Ovary (tissue), 9 donors: ENCODE measurements around the gene GLB1L3. TPM values are rescaled to one million over a fixed set of nuclear protein-coding genes. Genes with fewer than 3 reads are reported as not detected.
A peak's percentile ranks its signal among the peaks of the same experiment; 100 is the strongest.

Experiments used
- DNase-seq, 5 donors: peaks; one replicate each; pipeline ENCODE4 v3.0.0-alpha.2; 2019 to 2020
- H3K27ac ChIP-seq, 2 donors: fragments of 200-600 bp; one replicate each; pipeline versions ENCODE4 v1.5.1 to v1.8.0; 2019 to 2022
- H3K27me3 ChIP-seq: fragments of 200-600 bp; one replicate; pipeline ENCODE4 v1.8.0; 2022
- H3K36me3 ChIP-seq: fragments of 200-600 bp; sonication (generic); one replicate; pipeline ENCODE4 v1.5.1; 2019
- H3K4me1 ChIP-seq: one replicate; pipeline ENCODE4 v1.8.1; 2013; ENCODE audit warnings: mild to moderate bottlenecking, moderate library complexity; ENCODE audit not compliant: insufficient read depth
- H3K4me3 ChIP-seq: fragments of 200-600 bp; sonication (generic); one replicate; pipeline ENCODE4 v1.5.1; 2017
- H3K9me3 ChIP-seq, 2 donors: fragments of 200-600 bp in 1 of 2; sonication (generic) in 1 of 2; one replicate each; pipeline versions ENCODE4 v1.5.1 to v1.8.1; 2013 to 2019; ENCODE audit warnings: mild to moderate bottlenecking in 1 of 2, moderate library complexity in 1 of 2
- EP300 ChIP-seq: sonication (generic); formaldehyde crosslinking; IDR thresholded peaks from one replicate; pipeline ENCODE4 v1.6.1; 2017; ENCODE audit warnings: antibody characterized with exemption
- POLR2A ChIP-seq: fragments of 450-650 bp; IDR thresholded peaks from one replicate; pipeline ENCODE4 v1.6.1; 2017; ENCODE audit warnings: antibody characterized with exemption, mild to moderate bottlenecking, moderate library complexity
- WGBS, 3 donors: extraction: QIAGEN DNeasy Blood & Tissue Kit in 1 of 3; methylation state at CpG; one replicate each; pipeline versions ENCODE4 v1.1.5 to v1.1.7; 2013 to 2017; 5-methylcytosine and 5-hydroxymethylcytosine counted together
- intact Hi-C, 4 donors: fragments of 100-400 bp; cut with DNase I; formaldehyde crosslinking; loops; one replicate each; pipeline versions ENCODE4 v1.11.0 to v1.15.1; 2022 to 2023
- polyA plus RNA-seq, 2 donors: library from polyadenylated mRNA; stranded (reverse); fragments of 200-250 nt in 1 of 2; fragments of 350-450 nt in 1 of 2; fragmentation: Illumina TruSeq in 1 of 2; extraction: RNeasy Lipid Tissue Mini Kit (QIAGEN cat#74804) in 1 of 2; gene quantifications; one replicate each; pipeline ENCODE4 v1.2.3, GENCODE V29; 2013 to 2014
- total RNA-seq, 7 donors: library from RNA; depleted of rRNA in 2 of 7; stranded (reverse); fragments of >200 nt in 2 of 7; fragmentation: NEBNext Ultra II Directional in 3 of 7; extraction: Animal tissue kit (Norgen Biotek cat#: 25700) in 3 of 7; gene quantifications; one replicate each; pipeline versions ENCODE4 v1.1.0 to v1.2.4, GENCODE V29; 2016 to 2023
- TF ChIP-seq, protein P1 (sequence below), 3 donors: fragments of 450-650 bp in 2 of 3; fragments of 200-600 bp in 1 of 3; IDR thresholded peaks; one replicate each; pipeline versions ENCODE4 v1.5.1 to v1.8.0; 2016 to 2022; ENCODE audit warnings: antibody characterized with exemption in 3 of 3, mild to moderate bottlenecking in 1 of 3
- donor health status: DM: no; HTN: no; CAD: no; lungs with moderate emphysema.
- donor health status: DM: no; HTN: no; CAD: no.
- donor health status: Bipolar disorder and iron deficiency.
- donor health status: DM: yes; HTN: yes; CAD: no.
- donor health status: DM: no; HTN: no; CAD: no.
- donor health status: DM: yes; HTN: yes; CAD: no.

The GLB1L3 gene
- total and polyA plus RNA-seq, 9 donors = 0.07 to 0.20 (median 0.12) TPM; not detected in 4

DNA sequence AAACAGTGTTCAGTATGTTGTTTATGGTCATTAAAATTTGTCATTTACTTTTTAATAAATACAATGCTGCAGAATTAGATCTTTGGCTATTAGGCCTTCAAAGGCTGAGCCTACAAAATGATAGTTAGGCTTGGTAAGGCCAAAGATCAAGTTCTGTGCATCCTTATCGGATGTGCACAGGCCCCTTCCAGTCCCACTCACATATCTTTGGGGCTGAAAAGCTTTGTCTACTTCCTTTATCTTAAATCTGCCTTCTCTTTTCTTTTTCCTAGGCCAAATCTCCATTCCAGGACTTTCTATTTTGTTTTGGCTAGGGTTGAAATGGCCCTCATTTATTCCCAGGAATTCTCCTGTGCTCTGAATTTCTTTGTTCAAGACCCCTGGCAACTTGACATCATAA is 52.3 kb downstream of the GLB1L3 start:
- intact Hi-C loops = no loop called here

DNA sequence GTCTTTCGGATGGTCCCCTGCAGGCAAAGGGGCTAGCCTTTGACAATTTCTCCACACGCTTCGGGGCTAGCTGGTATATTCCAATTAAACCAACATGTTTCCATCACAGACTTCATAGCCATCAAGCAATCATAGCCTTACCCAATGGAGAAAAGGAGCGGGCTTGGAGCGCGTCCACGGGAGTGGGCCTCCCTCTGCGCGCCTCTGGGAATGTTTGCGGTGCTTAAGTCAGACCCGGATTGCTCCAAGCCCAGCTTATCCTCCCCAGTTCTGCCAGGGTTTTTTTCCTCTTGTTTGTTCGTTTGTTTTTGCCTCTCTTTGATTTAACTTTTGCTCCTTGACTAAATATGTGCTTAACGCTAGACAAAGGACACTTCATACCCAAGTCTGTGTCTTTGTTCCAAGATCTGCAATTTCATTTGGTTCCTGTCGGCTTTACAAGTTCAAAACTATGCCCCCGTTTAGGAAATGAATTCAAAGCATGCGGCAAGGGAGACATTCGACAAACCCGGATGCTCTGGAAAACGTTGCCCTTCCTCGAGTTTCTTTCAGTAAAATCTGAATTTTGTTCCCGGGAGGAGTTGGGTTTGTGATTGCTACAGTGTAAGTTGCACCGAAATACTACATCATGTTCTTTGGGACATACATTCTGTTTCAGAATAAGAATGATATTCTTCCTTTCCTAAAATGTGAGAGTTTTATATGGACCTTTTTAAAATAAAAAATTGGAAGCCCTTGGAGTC is 54.6 kb downstream of the GLB1L3 start:
- Histone ChIP-seq H3K27ac (no peak overlapping the region), H3K27me3 (no peaks in the 10 kb centered on the region), H3K36me3 (no peaks in the 10 kb centered on the region), H3K4me1 (peaks cover 8% of the 10 kb centered on the region), H3K9me3 (no peaks in the 10 kb centered on the region), H3K4me3 (peak overlapping the region; percentile 64)
- DNase-seq = no peak
- intact Hi-C loops = loop anchor here in 1 of 4 donors (5.0 kb wide), 1 partner anchor 108 kb away; the partner anchor contains the start of genes NCAPD3 and VPS26B
- 27 to 32% (median 29%) methylated on average over 22 of the region's 22 CpGs for WGBS, 3 donors
- TF ChIP-seq POLR2A (no peak), EP300 (no peak)
- TF ChIP-seq, protein P1, sequence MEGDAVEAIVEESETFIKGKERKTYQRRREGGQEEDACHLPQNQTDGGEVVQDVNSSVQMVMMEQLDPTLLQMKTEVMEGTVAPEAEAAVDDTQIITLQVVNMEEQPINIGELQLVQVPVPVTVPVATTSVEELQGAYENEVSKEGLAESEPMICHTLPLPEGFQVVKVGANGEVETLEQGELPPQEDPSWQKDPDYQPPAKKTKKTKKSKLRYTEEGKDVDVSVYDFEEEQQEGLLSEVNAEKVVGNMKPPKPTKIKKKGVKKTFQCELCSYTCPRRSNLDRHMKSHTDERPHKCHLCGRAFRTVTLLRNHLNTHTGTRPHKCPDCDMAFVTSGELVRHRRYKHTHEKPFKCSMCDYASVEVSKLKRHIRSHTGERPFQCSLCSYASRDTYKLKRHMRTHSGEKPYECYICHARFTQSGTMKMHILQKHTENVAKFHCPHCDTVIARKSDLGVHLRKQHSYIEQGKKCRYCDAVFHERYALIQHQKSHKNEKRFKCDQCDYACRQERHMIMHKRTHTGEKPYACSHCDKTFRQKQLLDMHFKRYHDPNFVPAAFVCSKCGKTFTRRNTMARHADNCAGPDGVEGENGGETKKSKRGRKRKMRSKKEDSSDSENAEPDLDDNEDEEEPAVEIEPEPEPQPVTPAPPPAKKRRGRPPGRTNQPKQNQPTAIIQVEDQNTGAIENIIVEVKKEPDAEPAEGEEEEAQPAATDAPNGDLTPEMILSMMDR (IDR thresholded peaks at IDR 0.05) = no peak

More for the DNA sequence above, 52.3 kb downstream of the GLB1L3 start:
- 85 to 89% (median 85%) methylated on average over 1 of the region's 1 CpG for whole genome bisulfite sequencing, 3 donors
- H3K36me3 ChIP-seq = no peaks in the 10 kb centered on the region
- H3K4me3 ChIP-seq = no peak overlapping the region
- H3K9me3 ChIP-seq = no peaks in the 10 kb centered on the region
- no peak overlapping the region for H3K27ac ChIP-seq
- no peaks in the 10 kb centered on the region for H3K27me3 ChIP-seq
- peaks cover 8% of the 10 kb centered on the region for H3K4me1 ChIP-seq
- no peak for DNase-seq
- TF ChIP-seq, protein P1 (IDR thresholded peaks at IDR 0.05) = no peak
- TF ChIP-seq POLR2A = no peak

DNA sequence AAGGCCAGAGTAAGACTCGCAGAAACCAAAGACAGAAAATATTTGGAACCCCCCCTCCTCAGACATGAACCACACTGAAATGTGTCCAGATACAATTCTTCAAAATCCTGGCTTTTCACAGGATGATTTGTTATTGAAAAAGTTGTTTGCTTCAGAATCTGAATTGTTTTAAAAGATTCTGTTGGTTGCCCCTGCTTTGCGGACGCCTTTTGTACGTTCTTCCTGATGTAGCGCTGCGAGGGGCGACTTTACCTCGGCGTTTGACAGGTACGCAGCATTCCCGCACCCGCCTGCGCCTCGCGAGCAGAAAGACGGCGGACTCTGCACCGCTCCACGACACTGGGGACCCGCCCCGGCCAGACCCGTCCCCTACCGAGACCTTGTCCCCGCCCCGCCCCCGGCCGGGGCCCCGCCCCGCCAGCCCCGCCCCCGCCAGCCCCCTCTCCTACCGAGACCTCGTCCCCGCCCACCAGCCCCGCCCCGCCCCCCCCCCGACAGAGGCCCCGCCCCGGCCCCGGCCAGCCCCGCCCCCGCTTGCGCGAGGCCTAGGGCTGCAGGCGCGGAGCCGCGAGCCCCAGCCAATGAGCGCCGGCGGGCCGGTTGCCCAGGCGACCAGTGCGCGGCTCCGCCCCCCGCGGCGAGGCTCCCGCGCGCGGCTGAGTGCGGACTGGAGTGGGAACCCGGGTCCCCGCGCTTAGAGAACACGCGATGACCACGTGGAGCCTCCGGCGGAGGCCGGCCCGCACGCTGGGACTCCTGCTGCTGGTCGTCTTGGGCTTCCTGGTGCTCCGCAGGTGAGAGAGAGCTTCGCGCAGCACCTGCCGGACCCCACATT is 55.4 kb downstream of the GLB1L3 start, which contains the start of gene GLB1L2:
GLB1L2 (plus strand) TSS at position 635 of the 835 bp plus-strand sequence; CDS start at position 709, 74 bp downstream.
- Histone ChIP-seq H3K27ac (peak within 1 kb of the TSS in 1 of 2 donors; percentile 8), H3K4me3 (peak within 1 kb of the TSS; percentile 64), H3K4me1 (peaks cover 8% of the 10 kb centered on the region), H3K36me3 (no peaks in the 10 kb centered on the region), H3K27me3 (no peaks in the 10 kb centered on the region), H3K9me3 (no peaks in the 10 kb centered on the region)
- 0 to 2% (median 1%) methylated on average over 24 to 80 of the region's 80 CpGs for whole genome bisulfite sequencing, 3 donors
- peak; percentile 73 to 89 (median 85) for DNase-seq
- intact Hi-C loops = loop anchor here in 1 of 4 donors (5.0 kb wide), 1 partner anchor 109 kb away; the partner anchor contains the start of genes NCAPD3 and VPS26B
- TF ChIP-seq, protein P1 (IDR thresholded peaks at IDR 0.05) = no peak
- TF ChIP-seq POLR2A (no peak), EP300 (no peak)

DNA sequence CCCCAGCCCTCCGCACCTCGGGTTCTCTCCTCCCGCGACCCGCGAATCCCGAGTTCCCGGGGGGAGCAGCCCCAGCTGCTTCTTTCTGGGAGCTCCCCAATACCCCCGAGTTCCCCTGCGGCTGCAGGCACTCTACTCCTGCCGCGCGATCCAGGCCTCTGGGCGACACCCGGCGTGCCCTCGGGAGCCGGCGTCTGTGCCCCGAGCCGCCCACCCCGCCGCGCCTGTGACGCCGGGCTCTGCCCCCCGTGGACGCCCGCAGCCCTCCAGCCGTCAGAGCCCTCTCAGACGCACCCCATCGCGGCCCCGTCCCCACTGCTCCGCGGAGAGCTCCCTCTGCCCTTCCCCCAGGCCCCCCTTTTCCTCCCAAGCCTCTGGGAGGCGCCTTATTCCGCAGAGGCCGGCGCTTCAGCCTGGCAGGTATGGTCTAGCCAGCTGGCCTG is 56.0 kb downstream of the GLB1L3 start:
- DNase-seq = peak in 2 of 5 donors; percentile 21 to 49
- TF ChIP-seq, protein P1 (IDR thresholded peaks at IDR 0.05) = no peak
- TF ChIP-seq EP300 (no peak), POLR2A (no peak)
- no peaks in the 10 kb centered on the region for H3K27me3 ChIP-seq
- H3K27ac ChIP-seq = peak overlapping the region in 1 of 2 donors; percentile 8
- 0 to 1% (median 0%) methylated on average over 22 to 40 of the region's 40 CpGs for WGBS, 3 donors
- peak overlapping the region; percentile 64 for H3K4me3 ChIP-seq
- H3K36me3 ChIP-seq = no peaks in the 10 kb centered on the region
- H3K9me3 ChIP-seq = no peaks in the 10 kb centered on the region
- intact Hi-C loops = loop anchor here in 1 of 4 donors (5.0 kb wide), 1 partner anchor 110 kb away; the partner anchor contains the start of genes NCAPD3 and VPS26B
- H3K4me1 ChIP-seq = peaks cover 8% of the 10 kb centered on the region
